ENCODE results near the gene OR10C1.
"Not testable (repeated sequence)": the region's sequence is repeated elsewhere in the genome, so short reads cannot be mapped to it uniquely, and the experiment has no call there.

Gene OR10C1, protein sequence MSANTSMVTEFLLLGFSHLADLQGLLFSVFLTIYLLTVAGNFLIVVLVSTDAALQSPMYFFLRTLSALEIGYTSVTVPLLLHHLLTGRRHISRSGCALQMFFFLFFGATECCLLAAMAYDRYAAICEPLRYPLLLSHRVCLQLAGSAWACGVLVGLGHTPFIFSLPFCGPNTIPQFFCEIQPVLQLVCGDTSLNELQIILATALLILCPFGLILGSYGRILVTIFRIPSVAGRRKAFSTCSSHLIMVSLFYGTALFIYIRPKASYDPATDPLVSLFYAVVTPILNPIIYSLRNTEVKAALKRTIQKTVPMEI

DNA sequence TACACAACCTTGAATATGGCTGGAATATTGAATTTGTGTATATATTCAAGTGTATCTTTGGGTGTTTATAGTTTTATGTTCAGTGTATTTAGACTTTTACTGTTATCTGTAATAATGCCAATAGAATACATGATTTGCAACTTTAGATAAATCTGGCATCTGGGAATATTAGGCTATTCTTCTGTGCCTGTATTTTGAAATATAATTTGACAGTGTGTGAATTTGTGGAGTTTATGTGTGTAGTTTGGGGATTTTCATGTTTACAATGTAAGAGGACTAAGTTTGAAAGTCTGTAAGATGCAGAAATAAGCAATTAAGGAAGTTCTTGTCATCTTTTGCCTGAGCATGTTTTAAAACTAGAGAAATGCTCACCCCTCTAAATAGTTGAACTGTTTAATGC is at the start of gene OR10C1:
Gene OR10C1, plus strand, starts transcription at position 301 of the 400 bp plus-strand sequence. CDS start 710 bp downstream, outside the sequence.
- no peaks in the 10 kb centered on the region for H3K4me1 ChIP-seq (ENCODE audit: control insufficient read depth, insufficient read depth, low read length)
- no peaks in the 10 kb centered on the region for H3K27me3 ChIP-seq (ENCODE audit: control insufficient read depth, insufficient read depth, low read length)
- no peaks in the 10 kb centered on the region for H3K36me3 ChIP-seq (ENCODE audit: control insufficient read depth, insufficient read depth, low read length)
- no peaks in the 10 kb centered on the region for H3K9me3 ChIP-seq (ENCODE audit: control insufficient read depth, insufficient read depth, low read length)
- no peak within 1 kb of the TSS for H3K9ac ChIP-seq (ENCODE audit: low read depth, low read length)
- no peak within 1 kb of the TSS for H3K4me3 ChIP-seq (ENCODE audit: low read depth, low read length)

- H3K4me3 ChIP-seq (ENCODE audit: low read depth, low read length) = no peak within 1 kb of the TSS
- no peaks in the 10 kb centered on the region for H3K36me3 ChIP-seq (ENCODE audit: control insufficient read depth, insufficient read depth, low read length)
- H3K9me3 ChIP-seq (ENCODE audit: control insufficient read depth, insufficient read depth, low read length) = no peaks in the 10 kb centered on the region
- no peaks in the 10 kb centered on the region for H3K27me3 ChIP-seq (ENCODE audit: control insufficient read depth, insufficient read depth, low read length)
- no peak within 1 kb of the TSS for H3K9ac ChIP-seq (ENCODE audit: low read depth, low read length)
- peaks cover 3% of the 10 kb centered on the region for H3K4me1 ChIP-seq (ENCODE audit: control insufficient read depth, insufficient read depth, low read length)
Measured at GRCh38 chr6:29395331-29395730, 43.8 kb upstream of the OR10C1 start, which contains the start of gene OR12D2. TSS of gene OR12D2 (plus strand) at chr6:29395631. CDS start at chr6:29396700, 1,069 bp downstream.

DNA sequence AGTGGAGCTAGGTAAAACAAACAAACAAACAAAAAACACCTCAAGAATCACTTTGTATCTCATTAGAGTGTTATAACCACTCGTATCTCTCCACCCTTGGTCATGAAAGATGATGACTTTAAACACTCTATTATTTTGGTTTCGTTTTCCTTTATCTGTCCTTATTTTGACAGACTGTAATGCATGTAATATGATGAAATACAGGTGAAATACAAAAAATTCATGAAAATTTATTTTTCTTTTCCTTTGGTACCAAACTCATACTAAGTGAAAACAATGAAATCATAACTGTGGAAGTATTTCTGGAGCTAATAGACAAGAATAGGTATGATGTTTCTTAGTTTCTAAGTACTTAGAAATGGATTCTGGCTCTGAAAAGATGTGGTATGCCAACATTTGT is 39.6 kb upstream of the OR10C1 start:
- no peak overlapping the region for H3K9ac ChIP-seq (ENCODE audit: low read depth, low read length)
- no peaks in the 10 kb centered on the region for H3K27me3 ChIP-seq (ENCODE audit: control insufficient read depth, insufficient read depth, low read length)
- H3K4me3 ChIP-seq (ENCODE audit: low read depth, low read length) = no peak overlapping the region
- H3K36me3 ChIP-seq (ENCODE audit: control insufficient read depth, insufficient read depth, low read length) = no peaks in the 10 kb centered on the region
- H3K4me1 ChIP-seq (ENCODE audit: control insufficient read depth, insufficient read depth, low read length) = peaks cover 3% of the 10 kb centered on the region
- no peaks in the 10 kb centered on the region for H3K9me3 ChIP-seq (ENCODE audit: control insufficient read depth, insufficient read depth, low read length)

DNA sequence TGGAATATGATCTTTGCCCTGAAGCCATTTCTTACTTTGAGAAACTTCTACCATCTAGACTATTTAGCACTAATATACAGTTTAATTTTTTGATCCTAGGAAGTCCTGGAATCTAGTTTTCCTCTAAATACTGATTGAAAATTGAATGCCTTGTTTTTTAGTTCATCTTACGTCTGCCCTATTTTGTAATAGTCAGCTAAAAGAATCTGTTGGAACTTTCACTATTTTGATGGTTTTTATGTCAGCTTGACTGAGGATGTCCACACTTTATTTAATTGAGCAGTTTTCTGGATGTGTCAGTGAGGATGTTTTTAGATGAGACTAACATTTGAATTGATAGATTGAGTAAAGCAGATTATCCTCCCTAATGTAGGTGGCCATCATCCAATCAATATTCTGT is 35.3 kb upstream of the OR10C1 start:
- Histone ChIP-seq H3K27me3 (ENCODE audit: control insufficient read depth, insufficient read depth, low read length) (no peaks in the 10 kb centered on the region), H3K4me1 (ENCODE audit: control insufficient read depth, insufficient read depth, low read length) (no peaks in the 10 kb centered on the region), H3K9ac (ENCODE audit: low read depth, low read length) (no peak overlapping the region), H3K9me3 (ENCODE audit: control insufficient read depth, insufficient read depth, low read length) (no peaks in the 10 kb centered on the region), H3K4me3 (ENCODE audit: low read depth, low read length) (no peak overlapping the region), H3K36me3 (ENCODE audit: control insufficient read depth, insufficient read depth, low read length) (no peaks in the 10 kb centered on the region)

- H3K36me3 ChIP-seq (ENCODE audit: control insufficient read depth, insufficient read depth, low read length) = no peaks in the 10 kb centered on the region
- H3K27me3 ChIP-seq (ENCODE audit: control insufficient read depth, insufficient read depth, low read length) = no peaks in the 10 kb centered on the region
- H3K4me1 ChIP-seq (ENCODE audit: control insufficient read depth, insufficient read depth, low read length) = no peaks in the 10 kb centered on the region
- H3K9ac ChIP-seq (ENCODE audit: low read depth, low read length) = no peak within 1 kb of the TSS
- no peak within 1 kb of the TSS for H3K4me3 ChIP-seq (ENCODE audit: low read depth, low read length)
- no peaks in the 10 kb centered on the region for H3K9me3 ChIP-seq (ENCODE audit: control insufficient read depth, insufficient read depth, low read length)
Measured at GRCh38 chr6:29414588-29414987, 24.5 kb upstream of the OR10C1 start, which contains the start of gene OR12D1. TSS of gene OR12D1 (plus strand) at chr6:29414928.

- no peak overlapping the region for H3K9ac ChIP-seq (ENCODE audit: low read depth, low read length)
- no peaks in the 10 kb centered on the region for H3K27me3 ChIP-seq (ENCODE audit: control insufficient read depth, insufficient read depth, low read length)
- H3K4me1 ChIP-seq (ENCODE audit: control insufficient read depth, insufficient read depth, low read length) = no peaks in the 10 kb centered on the region
- no peaks in the 10 kb centered on the region for H3K36me3 ChIP-seq (ENCODE audit: control insufficient read depth, insufficient read depth, low read length)
- H3K4me3 ChIP-seq (ENCODE audit: low read depth, low read length) = no peak overlapping the region
- no peaks in the 10 kb centered on the region for H3K9me3 ChIP-seq (ENCODE audit: control insufficient read depth, insufficient read depth, low read length)
Measured at GRCh38 chr6:29419516-29419915, 19.6 kb upstream of the OR10C1 start.

GRCh38 chr6:29424168-29424567 is 14.9 kb upstream of the OR10C1 start:
- no peaks in the 10 kb centered on the region for H3K9me3 ChIP-seq (ENCODE audit: control insufficient read depth, insufficient read depth, low read length)
- no peak overlapping the region for H3K4me3 ChIP-seq (ENCODE audit: low read depth, low read length)
- H3K36me3 ChIP-seq (ENCODE audit: control insufficient read depth, insufficient read depth, low read length) = no peaks in the 10 kb centered on the region
- no peak overlapping the region for H3K9ac ChIP-seq (ENCODE audit: low read depth, low read length)
- H3K4me1 ChIP-seq (ENCODE audit: control insufficient read depth, insufficient read depth, low read length) = no peaks in the 10 kb centered on the region
- no peaks in the 10 kb centered on the region for H3K27me3 ChIP-seq (ENCODE audit: control insufficient read depth, insufficient read depth, low read length)

GRCh38 chr6:29424575-29424974 is 14.5 kb upstream of the OR10C1 start:
- Histone ChIP-seq H3K9me3 (ENCODE audit: control insufficient read depth, insufficient read depth, low read length) (no peaks in the 10 kb centered on the region), H3K4me1 (ENCODE audit: control insufficient read depth, insufficient read depth, low read length) (no peaks in the 10 kb centered on the region), H3K36me3 (ENCODE audit: control insufficient read depth, insufficient read depth, low read length) (no peaks in the 10 kb centered on the region), H3K27me3 (ENCODE audit: control insufficient read depth, insufficient read depth, low read length) (no peaks in the 10 kb centered on the region), H3K9ac (ENCODE audit: low read depth, low read length) (no peak overlapping the region), H3K4me3 (ENCODE audit: low read depth, low read length) (no peak overlapping the region)

GRCh38 chr6:29425075-29425474 is 14.0 kb upstream of the OR10C1 start:
- Histone ChIP-seq H3K4me3 (ENCODE audit: low read depth, low read length) (no peak overlapping the region), H3K9ac (ENCODE audit: low read depth, low read length) (no peak overlapping the region), H3K27me3 (ENCODE audit: control insufficient read depth, insufficient read depth, low read length) (no peaks in the 10 kb centered on the region), H3K4me1 (ENCODE audit: control insufficient read depth, insufficient read depth, low read length) (no peaks in the 10 kb centered on the region), H3K36me3 (ENCODE audit: control insufficient read depth, insufficient read depth, low read length) (no peaks in the 10 kb centered on the region), H3K9me3 (ENCODE audit: control insufficient read depth, insufficient read depth, low read length) (no peaks in the 10 kb centered on the region)

DNA sequence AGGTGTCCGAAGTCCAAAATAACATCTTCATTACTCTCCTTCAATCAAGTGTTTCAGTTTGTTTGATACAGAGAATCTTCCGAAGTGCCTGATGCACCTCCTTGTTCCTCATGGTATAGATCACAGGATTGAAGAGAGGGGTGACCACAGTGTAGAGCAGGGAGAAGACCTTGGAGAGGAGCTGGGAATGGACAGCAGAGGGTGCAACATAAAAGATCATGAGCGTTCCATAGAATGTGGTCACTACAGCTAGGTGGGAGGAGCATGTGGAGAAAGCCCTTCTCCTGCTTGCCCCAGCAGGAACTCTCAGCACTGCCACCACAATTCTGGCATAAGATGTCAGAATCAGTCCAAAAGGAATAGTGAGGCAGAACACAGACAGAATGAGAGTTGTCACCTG is 12.5 kb upstream of the OR10C1 start:
- Histone ChIP-seq H3K4me1 (ENCODE audit: control insufficient read depth, insufficient read depth, low read length) (no peaks in the 10 kb centered on the region), H3K36me3 (ENCODE audit: control insufficient read depth, insufficient read depth, low read length) (no peaks in the 10 kb centered on the region), H3K9me3 (ENCODE audit: control insufficient read depth, insufficient read depth, low read length) (no peaks in the 10 kb centered on the region), H3K4me3 (ENCODE audit: low read depth, low read length) (no peak overlapping the region), H3K9ac (ENCODE audit: low read depth, low read length) (no peak overlapping the region), H3K27me3 (ENCODE audit: control insufficient read depth, insufficient read depth, low read length) (no peaks in the 10 kb centered on the region)

DNA sequence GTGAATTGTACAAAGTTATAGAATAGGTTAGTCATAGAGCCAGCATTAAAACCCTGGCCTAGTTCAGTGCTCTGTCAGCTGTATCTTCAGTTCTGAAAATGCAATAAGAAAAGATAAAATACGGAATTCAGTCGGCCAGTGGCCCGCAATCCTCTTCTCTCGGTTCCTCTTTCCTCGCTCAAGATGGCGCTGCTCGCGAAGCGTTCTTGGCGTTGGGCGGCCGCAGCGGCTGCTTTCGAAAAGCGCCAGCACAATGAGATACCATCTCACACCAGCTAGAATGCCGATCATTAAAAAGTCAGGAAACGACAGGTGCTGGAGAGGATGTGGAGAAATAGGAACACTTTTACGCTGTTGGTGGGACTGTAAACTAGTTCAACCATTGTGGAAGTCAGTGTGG is 2.4 kb upstream of the OR10C1 start:
- not testable (repeated sequence) for H3K9me3 ChIP-seq (ENCODE audit: control insufficient read depth, insufficient read depth, low read length); H3K36me3 ChIP-seq (ENCODE audit: control insufficient read depth, insufficient read depth, low read length); H3K4me3 ChIP-seq (ENCODE audit: low read depth, low read length); H3K27me3 ChIP-seq (ENCODE audit: control insufficient read depth, insufficient read depth, low read length); H3K4me1 ChIP-seq (ENCODE audit: control insufficient read depth, insufficient read depth, low read length); H3K9ac ChIP-seq (ENCODE audit: low read depth, low read length)

DNA sequence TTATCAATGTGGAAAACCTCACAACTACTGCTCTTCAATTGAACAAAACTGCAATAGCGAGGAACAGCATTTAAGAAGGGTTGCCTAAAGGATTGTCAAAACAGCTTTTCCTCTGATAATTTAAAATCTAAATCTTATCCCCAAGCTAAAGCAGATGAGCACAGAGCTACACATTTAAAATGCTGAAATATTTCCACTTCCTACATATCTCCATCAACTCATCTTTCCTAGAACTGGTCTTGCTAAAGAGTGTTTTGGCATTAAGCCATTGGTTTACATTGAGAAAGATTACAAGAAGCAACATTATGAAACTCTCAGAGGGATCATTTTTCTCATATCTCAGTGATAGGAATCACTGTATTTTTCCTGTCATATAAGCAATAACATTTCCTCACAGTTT is 3.6 kb downstream of the OR10C1 start:
- Histone ChIP-seq H3K4me1 (ENCODE audit: control insufficient read depth, insufficient read depth, low read length) (peaks cover 2% of the 10 kb centered on the region), H3K9me3 (ENCODE audit: control insufficient read depth, insufficient read depth, low read length) (no peaks in the 10 kb centered on the region), H3K9ac (ENCODE audit: low read depth, low read length) (no peak overlapping the region), H3K4me3 (ENCODE audit: low read depth, low read length) (no peak overlapping the region), H3K36me3 (ENCODE audit: control insufficient read depth, insufficient read depth, low read length) (no peaks in the 10 kb centered on the region), H3K27me3 (ENCODE audit: control insufficient read depth, insufficient read depth, low read length) (no peaks in the 10 kb centered on the region)

Measured in iPS-15b (cell line).